Stimulated activated CD8-positive, alpha-beta memory T cell treated with anti-CD3 and anti-CD28 coated beads, Interleukin-4, amount 100 ng/mL, for 24 hours (primary cell): ENCODE data around the gene TTC17.
"Not testable (repeated sequence)": the region's sequence is repeated elsewhere in the genome, so short reads cannot be mapped to it uniquely, and the experiment has no call there.

ENCODE experiments used
- DNase-seq: peaks from one replicate; pipeline ENCODE4 v3.0.0-alpha.2; 2020; ENCODE audit warnings: low read depth

The TTC17 gene

GRCh38 chr11:43392713-43393112 is 34.0 kb downstream of the TTC17 start:
- no peak for DNase-seq

- no peak for DNase-seq
Observed at GRCh38 chr11:43393765-43394355, 35.1 kb downstream of the TTC17 start.

- DNase-seq: no peak
Observed at GRCh38 chr11:43396617-43397016, 37.9 kb downstream of the TTC17 start.

- no peak for DNase-seq
Observed at GRCh38 chr11:43397251-43397650, 38.5 kb downstream of the TTC17 start.

- no peak for DNase-seq
Observed at GRCh38 chr11:43399983-43400630, 41.4 kb downstream of the TTC17 start.

GRCh38 chr11:43401252-43401651 is 42.5 kb downstream of the TTC17 start:
- DNase-seq: no peak

GRCh38 chr11:43401811-43402210 is 43.1 kb downstream of the TTC17 start:
- not testable (repeated sequence) for DNase-seq

GRCh38 chr11:43403357-43404231 is 44.9 kb downstream of the TTC17 start:
- no peak for DNase-seq

- no peak for DNase-seq
Observed at GRCh38 chr11:43404406-43404805, 45.7 kb downstream of the TTC17 start.

- DNase-seq: no peak
Observed at GRCh38 chr11:43404836-43405479, 46.2 kb downstream of the TTC17 start.

- DNase-seq: no peak
Observed at GRCh38 chr11:43408277-43408676, 49.6 kb downstream of the TTC17 start.

GRCh38 chr11:43410394-43410793 is 51.7 kb downstream of the TTC17 start:
- no peak for DNase-seq

GRCh38 chr11:43418197-43418596 is 59.5 kb downstream of the TTC17 start:
- DNase-seq: no peak

GRCh38 chr11:43419460-43419859 is 60.7 kb downstream of the TTC17 start:
- DNase-seq: no peak

GRCh38 chr11:43427971-43428370 is 69.3 kb downstream of the TTC17 start:
- no peak for DNase-seq

GRCh38 chr11:43430916-43431315 is 72.2 kb downstream of the TTC17 start:
- not testable (repeated sequence) for DNase-seq

GRCh38 chr11:43434893-43435292 is 76.2 kb downstream of the TTC17 start:
- no peak for DNase-seq

- no peak for DNase-seq
Observed at GRCh38 chr11:43440486-43440885, 81.8 kb downstream of the TTC17 start.

GRCh38 chr11:43443811-43444210 is 85.1 kb downstream of the TTC17 start:
- DNase-seq: no peak

GRCh38 chr11:43447151-43447550 is 88.4 kb downstream of the TTC17 start:
- DNase-seq: no peak

- no peak for DNase-seq
Observed at GRCh38 chr11:43458486-43458885, 99.8 kb downstream of the TTC17 start.

- DNase-seq: no peak
Observed at GRCh38 chr11:43459246-43459645, 100.5 kb downstream of the TTC17 start.

GRCh38 chr11:43462359-43462758 is 103.6 kb downstream of the TTC17 start:
- DNase-seq: no peak
